ENCODE results near the gene LBX2. TPM values are rescaled to one million over a fixed set of nuclear protein-coding genes. Genes with fewer than 3 reads are reported as not detected.
"Not testable (repeated sequence)": the region's sequence is repeated elsewhere in the genome, so short reads cannot be mapped to it uniquely, and the experiment has no call there.

Gene LBX2
- total and polyA plus RNA-seq, 2 donors (not counting 1 experiment from before 2014, with no cell fraction given) = 0.52 to 3.0 TPM

DNA sequence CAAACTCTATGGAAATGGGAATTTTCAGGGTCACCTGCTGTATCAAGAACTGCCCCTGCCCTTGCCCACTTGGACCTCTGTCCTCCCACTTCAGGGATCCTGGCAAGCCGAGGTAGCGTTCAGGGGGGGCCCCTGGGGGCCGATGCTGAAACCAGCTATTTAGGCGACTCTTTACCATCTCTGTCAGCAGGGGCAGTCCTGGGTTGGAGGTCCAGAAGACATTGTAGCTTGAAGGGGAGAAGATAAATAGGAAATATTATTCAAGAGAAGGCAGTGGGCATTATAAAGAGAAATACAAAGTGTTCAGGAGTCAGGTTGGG lies 36.7 kb downstream of the LBX2 start:
- Histone ChIP-seq H3K27ac (ENCODE audit: insufficient read depth, low read length) (no peak overlapping the region), H3K9me3 (ENCODE audit: control insufficient read depth, insufficient read depth, low read depth, low read length) (no peaks in the 10 kb centered on the region), H3K36me3 (ENCODE audit: control insufficient read depth, insufficient read depth, low read length) (peaks cover 15% of the 10 kb centered on the region), H3K4me1 (ENCODE audit: control insufficient read depth, extremely low read depth, insufficient read depth, low read length) (peaks cover 5% of the 10 kb centered on the region), H3K4me2 (ENCODE audit: extremely low read depth, insufficient read depth, low read length) (no peak overlapping the region), H3K79me2 (ENCODE audit: control insufficient read depth, insufficient read depth, low read length) (peaks cover 13% of the 10 kb centered on the region), H3K27me3 (ENCODE audit: control insufficient read depth, insufficient read depth, low read length) (no peaks in the 10 kb centered on the region), H3K4me3 (replicated peaks in 1 of 4; ENCODE audit: control extremely low read depth in 1 of 4, insufficient read depth in 1 of 4, low read depth in 3 of 4, low read length in 4 of 4) (no peak overlapping the region), H4K20me1 (ENCODE audit: control insufficient read depth, extremely low read depth, insufficient read depth, low read length) (no peaks in the 10 kb centered on the region), H3K9ac (ENCODE audit: insufficient read depth, low read length) (no peak overlapping the region), H2AFZ (ENCODE audit: low read length) (no peak overlapping the region)
- DNase-seq (ENCODE audit: low read depth in 2 of 2) = no peak
- TF ChIP-seq EZH2 (IDR thresholded peaks at IDR 0.05; ENCODE audit: low read length, missing control alignments) = no peak
- TF ChIP-seq, protein P1, sequence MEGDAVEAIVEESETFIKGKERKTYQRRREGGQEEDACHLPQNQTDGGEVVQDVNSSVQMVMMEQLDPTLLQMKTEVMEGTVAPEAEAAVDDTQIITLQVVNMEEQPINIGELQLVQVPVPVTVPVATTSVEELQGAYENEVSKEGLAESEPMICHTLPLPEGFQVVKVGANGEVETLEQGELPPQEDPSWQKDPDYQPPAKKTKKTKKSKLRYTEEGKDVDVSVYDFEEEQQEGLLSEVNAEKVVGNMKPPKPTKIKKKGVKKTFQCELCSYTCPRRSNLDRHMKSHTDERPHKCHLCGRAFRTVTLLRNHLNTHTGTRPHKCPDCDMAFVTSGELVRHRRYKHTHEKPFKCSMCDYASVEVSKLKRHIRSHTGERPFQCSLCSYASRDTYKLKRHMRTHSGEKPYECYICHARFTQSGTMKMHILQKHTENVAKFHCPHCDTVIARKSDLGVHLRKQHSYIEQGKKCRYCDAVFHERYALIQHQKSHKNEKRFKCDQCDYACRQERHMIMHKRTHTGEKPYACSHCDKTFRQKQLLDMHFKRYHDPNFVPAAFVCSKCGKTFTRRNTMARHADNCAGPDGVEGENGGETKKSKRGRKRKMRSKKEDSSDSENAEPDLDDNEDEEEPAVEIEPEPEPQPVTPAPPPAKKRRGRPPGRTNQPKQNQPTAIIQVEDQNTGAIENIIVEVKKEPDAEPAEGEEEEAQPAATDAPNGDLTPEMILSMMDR (conservative IDR thresholded peaks at IDR 0.05 in 1 of 2, IDR thresholded peaks at IDR 0.05 in 1 of 2; ENCODE audit: low read depth in 1 of 2, low read length in 2 of 2) = no peak

DNA sequence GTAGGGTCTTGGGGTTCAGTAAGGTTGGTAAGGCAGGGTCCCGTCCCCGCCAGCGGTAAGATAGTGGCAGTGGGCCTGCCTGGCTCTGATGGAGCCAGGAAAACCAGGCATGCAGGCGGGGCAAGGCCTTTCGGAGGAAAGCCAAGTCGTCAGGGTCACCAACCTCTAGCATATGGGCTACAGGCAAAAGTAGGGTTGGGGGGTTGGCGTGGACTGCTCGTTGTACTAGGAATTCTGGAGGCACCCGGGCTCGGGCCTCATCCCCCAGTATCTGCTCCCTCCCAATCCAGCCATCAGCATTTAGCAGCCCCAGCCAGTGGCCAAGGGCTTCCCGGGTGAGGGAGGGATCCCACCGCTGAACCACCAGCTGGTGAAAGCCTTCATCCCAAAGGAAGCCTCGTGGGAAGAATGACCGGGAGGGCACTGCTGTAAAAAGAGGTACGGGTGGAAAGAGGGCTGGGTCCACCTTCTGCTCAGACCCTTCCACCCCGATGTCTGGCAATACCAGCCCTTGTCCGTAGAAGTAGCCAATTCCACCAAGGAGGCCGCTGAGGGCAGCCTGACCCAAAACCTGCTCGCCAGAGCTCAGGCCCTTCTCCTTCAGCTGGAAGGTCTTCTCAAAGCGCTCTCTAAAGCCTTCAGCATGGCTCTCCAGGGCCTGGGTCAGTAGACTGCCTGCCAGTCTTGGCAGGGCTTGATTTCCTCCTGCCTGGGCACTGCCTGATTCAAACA lies 37.2 kb downstream of the LBX2 start:
- no peak for TF ChIP-seq EZH2 (IDR thresholded peaks at IDR 0.05; ENCODE audit: low read length, missing control alignments)
- TF ChIP-seq, protein P1 (conservative IDR thresholded peaks at IDR 0.05 in 1 of 2, IDR thresholded peaks at IDR 0.05 in 1 of 2; ENCODE audit: low read depth in 1 of 2, low read length in 2 of 2) = no peak
- H4K20me1 ChIP-seq (ENCODE audit: control insufficient read depth, extremely low read depth, insufficient read depth, low read length) = no peaks in the 10 kb centered on the region
- no peak overlapping the region for H3K4me2 ChIP-seq (ENCODE audit: extremely low read depth, insufficient read depth, low read length)
- DNase-seq (ENCODE audit: low read depth in 2 of 2) = no peak
- H3K79me2 ChIP-seq (ENCODE audit: control insufficient read depth, insufficient read depth, low read length) = peaks cover 13% of the 10 kb centered on the region
- H3K4me1 ChIP-seq (ENCODE audit: control insufficient read depth, extremely low read depth, insufficient read depth, low read length) = peaks cover 5% of the 10 kb centered on the region
- no peak overlapping the region for H2AFZ ChIP-seq (ENCODE audit: low read length)
- H3K27ac ChIP-seq (ENCODE audit: insufficient read depth, low read length) = no peak overlapping the region
- H3K4me3 ChIP-seq (replicated peaks in 1 of 4; ENCODE audit: control extremely low read depth in 1 of 4, insufficient read depth in 1 of 4, low read depth in 3 of 4, low read length in 4 of 4) = no peak overlapping the region
- H3K27me3 ChIP-seq (ENCODE audit: control insufficient read depth, insufficient read depth, low read length) = no peaks in the 10 kb centered on the region
- H3K9me3 ChIP-seq (ENCODE audit: control insufficient read depth, insufficient read depth, low read depth, low read length) = no peaks in the 10 kb centered on the region
- no peak overlapping the region for H3K9ac ChIP-seq (ENCODE audit: insufficient read depth, low read length)
- H3K36me3 ChIP-seq (ENCODE audit: control insufficient read depth, insufficient read depth, low read length) = peaks cover 15% of the 10 kb centered on the region

DNA sequence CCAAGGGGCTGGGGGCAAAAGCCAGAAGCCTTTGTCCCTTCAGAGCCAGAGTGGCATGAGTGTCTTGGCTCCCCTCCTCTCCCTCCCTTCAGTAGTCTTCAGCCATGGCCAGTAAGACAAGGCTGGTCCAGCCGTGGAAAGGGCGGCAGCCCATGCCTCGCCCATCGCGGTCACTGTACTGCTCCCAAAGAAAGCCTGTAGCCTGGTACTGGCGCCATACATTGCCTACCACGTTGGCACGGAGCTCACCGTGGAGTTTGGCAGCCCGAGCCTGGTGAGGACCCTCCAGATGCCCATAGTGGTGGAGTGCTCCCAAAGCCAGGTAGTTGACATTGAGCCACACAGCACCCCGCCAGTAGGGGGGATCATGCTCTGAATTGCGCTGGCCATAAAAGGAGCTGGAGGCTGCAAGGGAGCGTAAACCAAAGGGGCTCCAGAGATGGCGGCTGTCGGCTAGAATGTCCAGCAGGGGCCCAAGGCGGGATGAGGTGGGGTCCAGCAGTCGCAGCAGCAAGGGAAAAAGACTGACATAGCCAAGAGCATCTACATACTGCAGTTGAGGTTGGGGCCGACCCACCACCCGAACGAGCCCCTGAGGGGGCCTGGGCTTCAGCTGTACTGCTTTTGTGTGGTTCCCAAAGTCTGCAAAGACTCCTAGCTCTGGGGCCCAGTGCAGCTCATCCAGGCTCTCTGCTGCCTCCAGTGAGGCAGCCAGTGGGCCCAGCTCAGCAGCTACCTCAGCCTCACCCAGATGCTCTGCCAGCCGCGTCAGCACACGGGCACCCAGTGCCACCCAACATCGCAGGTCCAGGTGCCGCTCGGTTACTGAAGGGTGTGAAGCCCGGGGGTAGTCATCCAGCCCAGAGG lies 38.0 kb downstream of the LBX2 start:
- Histone ChIP-seq H3K9me3 (ENCODE audit: control insufficient read depth, insufficient read depth, low read depth, low read length) (no peaks in the 10 kb centered on the region), H3K4me2 (ENCODE audit: extremely low read depth, insufficient read depth, low read length) (no peak overlapping the region), H3K36me3 (ENCODE audit: control insufficient read depth, insufficient read depth, low read length) (peaks cover 15% of the 10 kb centered on the region), H3K27me3 (ENCODE audit: control insufficient read depth, insufficient read depth, low read length) (no peaks in the 10 kb centered on the region), H3K27ac (ENCODE audit: insufficient read depth, low read length) (no peak overlapping the region), H3K79me2 (ENCODE audit: control insufficient read depth, insufficient read depth, low read length) (peaks cover 13% of the 10 kb centered on the region), H4K20me1 (ENCODE audit: control insufficient read depth, extremely low read depth, insufficient read depth, low read length) (no peaks in the 10 kb centered on the region), H3K9ac (ENCODE audit: insufficient read depth, low read length) (no peak overlapping the region), H3K4me1 (ENCODE audit: control insufficient read depth, extremely low read depth, insufficient read depth, low read length) (peaks cover 9% of the 10 kb centered on the region), H3K4me3 (replicated peaks in 1 of 4; ENCODE audit: control extremely low read depth in 1 of 4, insufficient read depth in 1 of 4, low read depth in 3 of 4, low read length in 4 of 4) (no peak overlapping the region), H2AFZ (ENCODE audit: low read length) (no peak overlapping the region)
- no peak for DNase-seq (ENCODE audit: low read depth in 2 of 2)
- no peak for TF ChIP-seq EZH2 (IDR thresholded peaks at IDR 0.05; ENCODE audit: low read length, missing control alignments)
- TF ChIP-seq, protein P1 (conservative IDR thresholded peaks at IDR 0.05 in 1 of 2, IDR thresholded peaks at IDR 0.05 in 1 of 2; ENCODE audit: low read depth in 1 of 2, low read length in 2 of 2) = peak in 1 of 2 donors; percentile 6

DNA sequence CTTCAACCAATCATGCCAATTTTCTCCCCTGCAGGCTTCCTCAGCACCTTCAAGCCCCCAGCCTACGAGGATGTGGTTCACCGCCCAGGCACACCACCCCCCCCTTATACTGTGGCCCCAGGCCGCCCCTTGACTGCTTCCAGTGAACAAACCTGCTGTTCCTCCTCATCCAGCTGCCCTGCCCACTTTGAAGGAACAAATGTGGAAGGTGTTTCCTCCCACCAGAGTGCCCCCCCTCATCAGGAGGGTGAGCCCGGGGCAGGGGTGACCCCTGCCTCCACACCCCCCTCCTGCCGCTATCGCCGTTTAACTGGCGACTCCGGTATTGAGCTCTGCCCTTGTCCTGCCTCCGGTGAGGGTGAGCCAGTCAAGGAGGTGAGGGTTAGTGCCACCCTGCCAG lies 39.2 kb downstream of the LBX2 start:
- not testable (repeated sequence) for DNase-seq (ENCODE audit: low read depth in 2 of 2); H3K27me3 ChIP-seq (ENCODE audit: control insufficient read depth, insufficient read depth, low read length); H3K27ac ChIP-seq (ENCODE audit: insufficient read depth, low read length); H3K9me3 ChIP-seq (ENCODE audit: control insufficient read depth, insufficient read depth, low read depth, low read length); H4K20me1 ChIP-seq (ENCODE audit: control insufficient read depth, extremely low read depth, insufficient read depth, low read length); H3K9ac ChIP-seq (ENCODE audit: insufficient read depth, low read length); H3K4me3 ChIP-seq (replicated peaks in 1 of 4; ENCODE audit: control extremely low read depth in 1 of 4, insufficient read depth in 1 of 4, low read depth in 3 of 4, low read length in 4 of 4); H3K4me2 ChIP-seq (ENCODE audit: extremely low read depth, insufficient read depth, low read length); H2AFZ ChIP-seq (ENCODE audit: low read length)
- peaks cover 19% of the 10 kb centered on the region for H3K4me1 ChIP-seq (ENCODE audit: control insufficient read depth, extremely low read depth, insufficient read depth, low read length)
- H3K36me3 ChIP-seq (ENCODE audit: control insufficient read depth, insufficient read depth, low read length) = peaks cover 15% of the 10 kb centered on the region
- H3K79me2 ChIP-seq (ENCODE audit: control insufficient read depth, insufficient read depth, low read length) = peaks cover 15% of the 10 kb centered on the region
